ENCODE measurements around the gene TTC32. TPM values are rescaled to one million over a fixed set of nuclear protein-coding genes. Genes with fewer than 3 reads are reported as not detected.
"Not testable (repeated sequence)": the region's sequence is repeated elsewhere in the genome, so short reads cannot be mapped to it uniquely, and the experiment has no call there.

Gene TTC32
- total RNA-seq, 1 donor, result 42.2 TPM

DNA sequence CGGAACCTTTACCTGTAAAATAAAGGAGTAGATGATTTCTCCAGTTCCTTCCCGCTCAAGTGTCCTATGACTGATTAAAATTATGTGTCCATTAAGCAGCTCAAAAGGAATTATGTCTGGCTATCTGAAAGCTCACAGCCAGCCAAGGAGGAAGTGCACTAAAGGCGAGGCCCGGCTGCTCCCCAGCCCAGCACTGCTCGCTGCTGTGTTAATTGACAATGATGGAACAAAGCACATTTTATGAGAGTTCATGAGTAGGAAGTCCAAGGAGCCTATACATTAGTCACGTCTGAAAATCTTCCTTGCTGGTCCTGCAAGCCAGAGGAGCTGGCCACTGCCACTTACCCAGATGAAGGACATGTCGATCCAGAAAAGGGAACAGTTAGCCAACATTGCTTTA, 14.3 kb downstream of the TTC32 start:
- Histone ChIP-seq H3K27me3 (ENCODE audit: insufficient read depth, low read length) (no peaks in the 10 kb centered on the region), H3K9me3 (ENCODE audit: low read depth, low read length) (peaks cover 4% of the 10 kb centered on the region), H3K4me3 (ENCODE audit: low read length) (no peak overlapping the region), H3K4me1 (ENCODE audit: insufficient read depth, low read length) (peaks cover 29% of the 10 kb centered on the region)

DNA sequence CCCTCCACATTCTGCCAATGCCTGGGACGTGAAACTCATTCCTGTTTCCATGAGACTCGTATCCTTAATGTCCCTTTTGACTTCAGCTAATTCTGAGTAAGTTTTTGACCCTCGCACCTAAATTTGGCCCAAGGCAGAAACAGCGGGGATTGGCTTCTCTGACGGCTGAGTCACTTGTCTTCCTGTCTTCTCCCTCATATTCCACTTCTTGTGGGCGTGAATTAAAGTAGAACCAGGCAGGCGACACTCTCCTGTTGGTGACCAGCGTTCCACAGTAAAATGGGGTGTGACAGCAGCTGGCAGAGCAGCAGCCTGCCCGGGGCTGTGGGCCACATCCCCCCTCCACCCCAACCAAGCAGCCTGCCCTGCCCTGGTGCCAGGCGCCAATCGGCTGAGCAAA, 15.5 kb downstream of the TTC32 start:
- Histone ChIP-seq H3K4me1 (ENCODE audit: insufficient read depth, low read length) (peaks cover 19% of the 10 kb centered on the region), H3K9me3 (ENCODE audit: low read depth, low read length) (no peaks in the 10 kb centered on the region), H3K4me3 (ENCODE audit: low read length) (no peak overlapping the region), H3K27me3 (ENCODE audit: insufficient read depth, low read length) (no peaks in the 10 kb centered on the region)

DNA sequence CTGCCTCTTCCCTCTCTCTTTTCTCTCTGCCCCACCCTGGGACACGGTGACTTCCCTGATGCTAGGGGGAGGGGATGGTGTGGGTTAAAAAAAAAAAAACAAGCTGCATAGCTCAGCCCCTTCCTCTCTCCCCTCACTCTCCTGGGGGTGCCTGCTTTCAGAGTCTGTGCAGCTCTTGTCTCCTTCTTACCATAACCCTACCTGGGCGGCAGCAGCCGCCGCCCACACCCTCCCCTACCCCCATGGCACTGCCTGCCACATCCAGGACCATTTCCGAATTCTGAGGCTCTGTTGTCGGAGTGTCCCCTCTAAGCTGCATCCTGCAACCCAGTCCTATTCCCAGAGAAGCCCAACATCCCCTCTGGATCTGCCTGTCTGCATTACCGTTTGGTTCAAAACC, 16.0 kb downstream of the TTC32 start:
- Histone ChIP-seq H3K9me3 (ENCODE audit: low read depth, low read length) (no peaks in the 10 kb centered on the region), H3K4me3 (ENCODE audit: low read length) (no peak overlapping the region), H3K4me1 (ENCODE audit: insufficient read depth, low read length) (peaks cover 17% of the 10 kb centered on the region), H3K27me3 (ENCODE audit: insufficient read depth, low read length) (no peaks in the 10 kb centered on the region)

DNA sequence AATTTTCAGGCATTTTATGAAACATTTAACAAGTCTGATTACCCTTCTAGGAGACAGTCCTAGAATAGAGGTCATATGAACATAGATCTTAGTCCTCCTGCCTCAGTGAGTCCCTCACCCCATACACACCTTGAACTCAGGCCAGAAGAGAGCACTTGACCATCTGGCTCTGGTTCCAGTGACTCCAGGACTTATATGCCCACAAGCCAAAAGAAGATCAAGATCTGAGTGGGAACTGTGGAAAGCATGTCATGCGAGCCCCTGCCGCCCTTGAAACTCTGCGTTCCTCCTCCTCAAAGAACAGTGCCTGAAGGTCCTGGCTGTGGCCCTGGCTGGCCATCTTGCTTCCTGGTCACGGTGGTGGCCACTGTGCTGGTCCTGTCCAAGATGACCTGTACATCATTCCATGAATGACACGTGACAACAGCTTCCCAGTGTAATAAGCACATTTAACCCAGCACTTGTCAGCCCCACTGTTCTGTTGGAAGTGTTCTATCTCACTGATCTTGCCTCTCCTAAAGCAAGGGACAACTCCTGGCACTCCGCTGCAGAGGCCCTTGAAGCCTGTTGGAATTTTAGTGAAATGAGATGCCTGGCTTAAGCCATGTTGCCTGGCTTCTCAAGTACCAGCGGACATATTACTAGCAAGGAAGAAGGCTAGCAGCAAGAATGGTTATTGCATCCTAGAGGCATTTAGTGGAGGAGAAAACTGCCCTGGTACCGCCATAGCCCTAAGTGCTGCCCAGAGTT, 17.6 kb downstream of the TTC32 start:
- Histone ChIP-seq H3K4me1 (ENCODE audit: insufficient read depth, low read length) (peaks cover 13% of the 10 kb centered on the region), H3K4me3 (ENCODE audit: low read length) (no peak overlapping the region), H3K27me3 (ENCODE audit: insufficient read depth, low read length) (no peaks in the 10 kb centered on the region), H3K9me3 (ENCODE audit: low read depth, low read length) (no peaks in the 10 kb centered on the region)

DNA sequence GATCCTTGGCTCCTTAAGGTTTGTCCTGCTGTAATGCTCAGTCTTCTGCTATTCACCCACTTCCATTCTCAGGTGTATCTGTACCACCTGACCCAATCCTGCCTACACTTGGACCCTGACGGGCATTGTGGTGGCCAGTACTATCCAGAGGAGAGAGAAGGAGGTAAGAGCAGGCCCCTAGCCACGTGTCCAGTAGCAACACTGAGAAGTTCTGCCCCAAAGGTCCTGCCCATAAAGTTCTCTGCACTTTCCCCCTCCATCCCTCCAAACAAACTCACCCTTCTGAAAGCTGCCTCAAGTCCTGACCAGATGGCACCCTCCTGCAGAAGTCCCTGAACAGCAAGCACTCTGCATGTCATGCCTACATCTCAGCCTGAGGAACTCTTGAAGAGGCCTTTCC, 18.3 kb downstream of the TTC32 start:
- peaks cover 13% of the 10 kb centered on the region for H3K4me1 ChIP-seq (ENCODE audit: insufficient read depth, low read length)
- H3K27me3 ChIP-seq (ENCODE audit: insufficient read depth, low read length), result no peaks in the 10 kb centered on the region
- no peaks in the 10 kb centered on the region for H3K9me3 ChIP-seq (ENCODE audit: low read depth, low read length)
- H3K4me3 ChIP-seq (ENCODE audit: low read length), result no peak overlapping the region

DNA sequence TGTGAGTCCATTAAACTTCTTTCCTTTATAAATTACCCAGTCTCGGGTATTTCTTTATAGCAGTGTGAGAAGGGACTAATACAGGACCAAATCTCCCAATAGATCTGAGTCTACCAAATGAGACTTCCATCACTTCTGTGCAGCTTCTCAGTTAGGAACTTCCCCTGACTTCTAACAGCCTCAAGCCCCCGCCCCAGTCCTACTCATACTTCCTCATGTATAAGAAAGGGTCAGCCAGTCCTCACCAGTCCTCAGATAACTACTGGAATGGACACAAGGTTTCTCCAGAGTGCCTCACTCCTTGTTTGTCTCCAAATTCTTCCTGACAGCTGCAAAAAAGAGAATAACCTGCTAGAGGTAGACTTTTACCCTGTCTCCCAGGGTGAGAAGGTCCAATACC, 19.5 kb downstream of the TTC32 start:
- Histone ChIP-seq H3K9me3 (ENCODE audit: low read depth, low read length) (no peaks in the 10 kb centered on the region), H3K27me3 (ENCODE audit: insufficient read depth, low read length) (no peaks in the 10 kb centered on the region), H3K4me1 (ENCODE audit: insufficient read depth, low read length) (peaks cover 4% of the 10 kb centered on the region), H3K4me3 (ENCODE audit: low read length) (no peak overlapping the region)

DNA sequence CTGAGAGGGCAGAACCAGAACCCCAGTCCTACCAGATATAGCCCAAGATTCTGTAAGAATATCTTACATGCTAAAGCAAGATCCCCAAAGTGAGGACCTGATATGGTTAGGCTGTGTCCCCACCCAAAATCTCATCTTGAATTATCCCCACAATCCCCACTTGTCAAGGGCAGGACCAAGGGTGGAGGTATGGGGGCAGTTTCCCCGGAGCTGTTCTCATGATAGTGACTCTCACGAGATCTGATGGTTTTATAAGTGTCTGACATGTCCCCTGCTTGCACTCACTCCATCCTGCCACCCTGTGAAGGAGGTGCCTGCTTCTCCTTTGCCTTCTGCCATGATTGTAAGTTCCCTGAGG, 19.9 kb downstream of the TTC32 start:
- Histone ChIP-seq H3K27me3 (ENCODE audit: insufficient read depth, low read length) (no peaks in the 10 kb centered on the region), H3K4me3 (ENCODE audit: low read length) (no peak overlapping the region), H3K4me1 (ENCODE audit: insufficient read depth, low read length) (peaks cover under 1% of the 10 kb centered on the region), H3K9me3 (ENCODE audit: low read depth, low read length) (no peaks in the 10 kb centered on the region)

DNA sequence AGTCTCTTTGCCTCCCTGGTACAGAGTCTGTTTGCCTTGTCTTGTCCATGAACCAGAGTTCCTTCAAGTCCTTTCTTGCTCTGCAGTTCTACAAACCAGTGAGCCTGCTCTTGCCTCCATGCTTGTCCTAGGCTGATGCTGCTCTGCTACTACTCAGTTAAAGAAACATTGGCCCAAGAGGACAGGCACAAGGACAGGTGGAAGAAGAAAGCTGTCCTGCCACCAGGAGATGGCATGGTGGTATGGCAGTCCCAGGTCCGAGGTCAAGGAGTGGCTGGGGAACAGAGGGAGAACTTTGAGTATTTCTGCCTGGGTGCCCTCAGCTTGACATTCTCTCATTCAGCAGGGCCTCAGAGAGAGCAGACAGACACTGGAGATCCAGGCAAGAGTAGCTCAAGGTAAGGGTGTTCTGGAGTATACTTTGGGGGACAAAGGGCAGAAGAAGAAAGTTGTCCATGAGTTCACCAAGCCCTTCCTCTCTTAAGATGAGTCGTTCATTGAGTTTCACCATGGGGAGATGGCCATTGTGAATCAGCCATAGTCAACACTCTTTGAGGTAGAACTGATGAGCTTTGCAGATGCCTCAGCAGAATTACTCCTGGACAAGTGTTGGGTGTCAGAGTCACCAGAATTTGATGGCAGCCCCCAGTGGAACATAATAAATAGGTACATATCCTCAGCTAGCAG, 20.4 kb downstream of the TTC32 start:
- H3K4me3 ChIP-seq (ENCODE audit: low read length), result no peak overlapping the region
- no peaks in the 10 kb centered on the region for H3K27me3 ChIP-seq (ENCODE audit: insufficient read depth, low read length)
- H3K4me1 ChIP-seq (ENCODE audit: insufficient read depth, low read length), result no peaks in the 10 kb centered on the region
- no peaks in the 10 kb centered on the region for H3K9me3 ChIP-seq (ENCODE audit: low read depth, low read length)

GRCh38 chr2:19880191-19880590, 21.6 kb downstream of the TTC32 start:
- H3K27me3 ChIP-seq (ENCODE audit: insufficient read depth, low read length); H3K9me3 ChIP-seq (ENCODE audit: low read depth, low read length); H3K4me3 ChIP-seq (ENCODE audit: low read length); H3K4me1 ChIP-seq (ENCODE audit: insufficient read depth, low read length): not testable (repeated sequence)

GRCh38 chr2:19879120-19879519, 22.7 kb downstream of the TTC32 start:
- no peak overlapping the region for H3K4me3 ChIP-seq (ENCODE audit: low read length)
- H3K9me3 ChIP-seq (ENCODE audit: low read depth, low read length), result no peaks in the 10 kb centered on the region
- no peaks in the 10 kb centered on the region for H3K4me1 ChIP-seq (ENCODE audit: insufficient read depth, low read length)
- H3K27me3 ChIP-seq (ENCODE audit: insufficient read depth, low read length), result no peaks in the 10 kb centered on the region

DNA sequence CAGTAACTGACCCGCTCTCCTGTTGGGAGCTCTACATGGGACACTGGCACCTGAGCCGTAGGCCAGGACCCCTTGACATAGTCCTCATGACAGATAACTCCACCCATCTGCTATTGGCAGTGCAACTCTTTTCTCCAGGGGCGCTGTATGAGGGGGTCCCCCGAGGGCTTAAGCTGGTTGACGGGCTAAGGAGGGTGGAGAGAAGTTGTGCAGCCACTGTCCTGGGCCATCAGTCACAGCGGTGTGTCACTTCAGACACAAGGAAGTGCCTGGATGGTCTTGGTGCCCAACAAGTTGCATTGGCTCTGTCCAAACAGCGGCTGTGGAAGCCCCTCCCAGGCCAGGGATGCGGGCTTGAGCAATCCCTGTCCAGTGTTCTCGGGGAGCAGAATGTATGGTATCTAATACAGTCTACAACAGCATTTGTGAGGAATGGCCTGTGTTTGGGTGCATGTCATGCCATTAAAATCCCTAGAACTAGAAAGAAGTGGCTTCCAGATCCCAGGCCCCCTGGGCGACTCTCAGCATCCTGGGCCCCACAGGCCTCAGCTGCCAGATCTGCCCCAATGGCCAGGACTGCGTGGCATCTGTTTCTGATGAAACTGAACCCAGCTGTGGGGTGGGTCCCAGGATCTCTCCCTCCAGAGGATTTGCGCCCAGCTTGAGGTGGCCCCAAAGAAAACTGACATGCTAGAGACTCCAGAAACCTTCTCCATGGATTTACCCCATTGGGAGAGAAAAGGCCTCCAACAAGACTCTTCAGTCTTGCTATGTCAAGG, 23.3 kb downstream of the TTC32 start:
- Histone ChIP-seq H3K9me3 (ENCODE audit: low read depth, low read length) (no peaks in the 10 kb centered on the region), H3K4me1 (ENCODE audit: insufficient read depth, low read length) (no peaks in the 10 kb centered on the region), H3K27me3 (ENCODE audit: insufficient read depth, low read length) (no peaks in the 10 kb centered on the region), H3K4me3 (ENCODE audit: low read length) (no peak overlapping the region)

DNA sequence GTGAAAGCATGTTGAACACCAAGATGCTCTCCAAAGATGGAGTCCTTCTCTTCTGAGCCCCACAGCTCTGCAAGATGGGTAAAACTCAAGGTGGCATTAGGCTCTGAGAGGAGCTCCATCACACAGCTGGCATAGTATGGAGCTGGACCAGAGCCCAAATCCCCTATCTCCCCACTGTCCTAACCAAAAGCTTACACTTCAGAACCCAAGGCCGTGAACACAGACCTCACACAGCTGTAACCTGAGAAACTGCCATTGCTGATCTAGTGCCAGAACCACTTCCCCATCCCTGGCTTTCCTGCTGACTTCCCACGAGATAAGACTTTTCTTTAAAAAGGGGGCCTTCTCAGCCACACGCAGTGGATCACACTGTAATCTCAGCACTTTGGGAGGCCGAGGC, 25.0 kb downstream of the TTC32 start:
- H3K9me3 ChIP-seq (ENCODE audit: low read depth, low read length), result no peaks in the 10 kb centered on the region
- no peak overlapping the region for H3K4me3 ChIP-seq (ENCODE audit: low read length)
- H3K27me3 ChIP-seq (ENCODE audit: insufficient read depth, low read length), result no peaks in the 10 kb centered on the region
- no peaks in the 10 kb centered on the region for H3K4me1 ChIP-seq (ENCODE audit: insufficient read depth, low read length)

GRCh38 chr2:19875280-19875679, 26.5 kb downstream of the TTC32 start:
- H3K9me3 ChIP-seq (ENCODE audit: low read depth, low read length), result no peaks in the 10 kb centered on the region
- H3K27me3 ChIP-seq (ENCODE audit: insufficient read depth, low read length), result no peaks in the 10 kb centered on the region
- H3K4me1 ChIP-seq (ENCODE audit: insufficient read depth, low read length), result no peaks in the 10 kb centered on the region
- no peak overlapping the region for H3K4me3 ChIP-seq (ENCODE audit: low read length)

GRCh38 chr2:19874726-19875125, 27.1 kb downstream of the TTC32 start:
- no peaks in the 10 kb centered on the region for H3K9me3 ChIP-seq (ENCODE audit: low read depth, low read length)
- H3K4me1 ChIP-seq (ENCODE audit: insufficient read depth, low read length), result peaks cover 3% of the 10 kb centered on the region
- no peaks in the 10 kb centered on the region for H3K27me3 ChIP-seq (ENCODE audit: insufficient read depth, low read length)
- H3K4me3 ChIP-seq (ENCODE audit: low read length), result no peak overlapping the region

DNA sequence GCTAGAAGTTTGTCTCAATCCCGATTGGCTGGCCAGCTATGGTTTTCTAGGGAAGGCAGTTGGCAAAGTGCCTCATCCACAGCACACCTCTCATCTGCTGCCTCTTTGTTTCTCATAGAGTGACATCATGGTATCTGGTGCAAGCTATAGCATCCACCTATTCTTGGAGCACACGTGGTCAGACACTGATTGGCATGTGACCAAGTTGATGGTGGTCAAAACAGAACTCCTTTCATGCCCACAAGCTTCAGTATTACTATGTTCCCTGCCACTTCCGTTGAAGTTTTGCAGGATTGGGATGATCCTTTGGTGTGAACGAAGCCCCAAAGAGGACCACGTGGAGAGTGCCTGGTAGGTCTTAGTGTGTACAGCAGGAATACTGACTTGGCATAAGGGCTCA, 28.8 kb downstream of the TTC32 start:
- peaks cover 20% of the 10 kb centered on the region for H3K4me1 ChIP-seq (ENCODE audit: insufficient read depth, low read length)

More for the DNA sequence above, 28.8 kb downstream of the TTC32 start:
- no peaks in the 10 kb centered on the region for H3K27me3 ChIP-seq (ENCODE audit: insufficient read depth, low read length)
- H3K9me3 ChIP-seq (ENCODE audit: low read depth, low read length), result no peaks in the 10 kb centered on the region
- H3K4me3 ChIP-seq (ENCODE audit: low read length), result no peak overlapping the region

Data from mononuclear cell (primary cell).